Ishikawa (cell line): ENCODE data around the gene SLC25A26.

ENCODE experiments used
- CEBPB ChIP-seq: IDR thresholded peaks from 2 replicates; pipeline ENCODE4 v1.6.1; 2012
- CREB1 ChIP-seq: IDR thresholded peaks from 2 replicates; pipeline ENCODE4 v1.6.1; 2012; ENCODE audit warnings: low read depth
- EGR1 ChIP-seq: IDR thresholded peaks from 2 replicates; pipeline ENCODE4 v1.6.1; 2012
- EP300 ChIP-seq: IDR thresholded peaks from 2 replicates; pipeline ENCODE4 v1.6.1; 2012; ENCODE audit warnings: borderline replicate concordance
- FOXM1 ChIP-seq: IDR thresholded peaks from 2 replicates; pipeline ENCODE4 v1.6.1; 2012; ENCODE audit warnings: low read depth, borderline replicate concordance
- NFIC ChIP-seq: IDR thresholded peaks from 2 replicates; pipeline ENCODE4 v1.6.1; 2012
- RAD21 ChIP-seq: IDR thresholded peaks from 2 replicates; pipeline ENCODE4 v1.6.1; 2012; ENCODE audit warnings: low read depth
- TAF1 ChIP-seq: IDR thresholded peaks from 2 replicates; pipeline ENCODE4 v1.6.1; 2012; ENCODE audit warnings: low read depth, mild to moderate bottlenecking
- TCF12 ChIP-seq: IDR thresholded peaks from 2 replicates; pipeline ENCODE4 v1.6.1; 2012; ENCODE audit warnings: low read depth
- TEAD4 ChIP-seq: IDR thresholded peaks from 2 replicates; pipeline ENCODE4 v1.6.1; 2012
- YY1 ChIP-seq: IDR thresholded peaks from 2 replicates; pipeline ENCODE4 v1.6.1; 2012; ENCODE audit warnings: low read depth
- ZBTB7A ChIP-seq: IDR thresholded peaks from 2 replicates; pipeline ENCODE4 v1.6.1; 2012; ENCODE audit warnings: low read depth
- TF ChIP-seq, protein P1 (sequence below): IDR thresholded peaks from 2 replicates; pipeline ENCODE4 v1.6.1; 2012
- TF ChIP-seq, protein P2 (sequence below): IDR thresholded peaks from 2 replicates; pipeline ENCODE4 v1.6.1; 2012
- TF ChIP-seq, protein P3 (sequence below): IDR thresholded peaks from 2 replicates; pipeline ENCODE4 v1.6.1; 2012; ENCODE audit warnings: low read depth, mild to moderate bottlenecking

Gene SLC25A26

DNA sequence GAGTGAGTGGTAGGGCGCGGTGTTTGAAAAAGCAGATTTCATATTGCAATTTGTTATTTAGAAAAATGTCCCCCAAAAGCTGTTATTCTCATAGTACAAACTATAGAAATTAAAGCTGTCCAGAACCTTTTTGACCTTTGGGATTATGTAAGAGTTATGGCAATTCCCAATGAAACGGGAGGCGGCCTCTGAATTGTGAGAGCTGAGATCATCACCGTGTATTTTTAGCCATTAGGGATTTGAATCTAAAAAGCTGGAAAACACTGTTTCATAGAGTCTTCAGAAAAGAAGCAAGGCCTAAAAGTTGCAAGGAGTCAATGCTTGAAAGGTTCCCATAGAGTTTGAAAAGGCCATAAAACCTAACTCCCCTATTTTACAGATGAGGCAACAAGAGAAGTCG is 38.6 kb upstream of the SLC25A26 start:
- TF ChIP-seq EGR1: no peak
- no peak for TF ChIP-seq EP300
- no peak for TF ChIP-seq CEBPB
- no peak for TF ChIP-seq TCF12
- TF ChIP-seq, protein P1, sequence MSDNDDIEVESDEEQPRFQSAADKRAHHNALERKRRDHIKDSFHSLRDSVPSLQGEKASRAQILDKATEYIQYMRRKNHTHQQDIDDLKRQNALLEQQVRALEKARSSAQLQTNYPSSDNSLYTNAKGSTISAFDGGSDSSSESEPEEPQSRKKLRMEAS: no peak
- no peak for TF ChIP-seq RAD21
- no peak for TF ChIP-seq YY1
- no peak for TF ChIP-seq TEAD4
- TF ChIP-seq, protein P2, sequence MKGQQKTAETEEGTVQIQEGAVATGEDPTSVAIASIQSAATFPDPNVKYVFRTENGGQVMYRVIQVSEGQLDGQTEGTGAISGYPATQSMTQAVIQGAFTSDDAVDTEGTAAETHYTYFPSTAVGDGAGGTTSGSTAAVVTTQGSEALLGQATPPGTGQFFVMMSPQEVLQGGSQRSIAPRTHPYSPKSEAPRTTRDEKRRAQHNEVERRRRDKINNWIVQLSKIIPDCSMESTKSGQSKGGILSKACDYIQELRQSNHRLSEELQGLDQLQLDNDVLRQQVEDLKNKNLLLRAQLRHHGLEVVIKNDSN: no peak
- no peak for TF ChIP-seq NFIC
- no peak for TF ChIP-seq TAF1
- TF ChIP-seq, protein P3, sequence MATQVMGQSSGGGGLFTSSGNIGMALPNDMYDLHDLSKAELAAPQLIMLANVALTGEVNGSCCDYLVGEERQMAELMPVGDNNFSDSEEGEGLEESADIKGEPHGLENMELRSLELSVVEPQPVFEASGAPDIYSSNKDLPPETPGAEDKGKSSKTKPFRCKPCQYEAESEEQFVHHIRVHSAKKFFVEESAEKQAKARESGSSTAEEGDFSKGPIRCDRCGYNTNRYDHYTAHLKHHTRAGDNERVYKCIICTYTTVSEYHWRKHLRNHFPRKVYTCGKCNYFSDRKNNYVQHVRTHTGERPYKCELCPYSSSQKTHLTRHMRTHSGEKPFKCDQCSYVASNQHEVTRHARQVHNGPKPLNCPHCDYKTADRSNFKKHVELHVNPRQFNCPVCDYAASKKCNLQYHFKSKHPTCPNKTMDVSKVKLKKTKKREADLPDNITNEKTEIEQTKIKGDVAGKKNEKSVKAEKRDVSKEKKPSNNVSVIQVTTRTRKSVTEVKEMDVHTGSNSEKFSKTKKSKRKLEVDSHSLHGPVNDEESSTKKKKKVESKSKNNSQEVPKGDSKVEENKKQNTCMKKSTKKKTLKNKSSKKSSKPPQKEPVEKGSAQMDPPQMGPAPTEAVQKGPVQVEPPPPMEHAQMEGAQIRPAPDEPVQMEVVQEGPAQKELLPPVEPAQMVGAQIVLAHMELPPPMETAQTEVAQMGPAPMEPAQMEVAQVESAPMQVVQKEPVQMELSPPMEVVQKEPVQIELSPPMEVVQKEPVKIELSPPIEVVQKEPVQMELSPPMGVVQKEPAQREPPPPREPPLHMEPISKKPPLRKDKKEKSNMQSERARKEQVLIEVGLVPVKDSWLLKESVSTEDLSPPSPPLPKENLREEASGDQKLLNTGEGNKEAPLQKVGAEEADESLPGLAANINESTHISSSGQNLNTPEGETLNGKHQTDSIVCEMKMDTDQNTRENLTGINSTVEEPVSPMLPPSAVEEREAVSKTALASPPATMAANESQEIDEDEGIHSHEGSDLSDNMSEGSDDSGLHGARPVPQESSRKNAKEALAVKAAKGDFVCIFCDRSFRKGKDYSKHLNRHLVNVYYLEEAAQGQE: no peak

DNA sequence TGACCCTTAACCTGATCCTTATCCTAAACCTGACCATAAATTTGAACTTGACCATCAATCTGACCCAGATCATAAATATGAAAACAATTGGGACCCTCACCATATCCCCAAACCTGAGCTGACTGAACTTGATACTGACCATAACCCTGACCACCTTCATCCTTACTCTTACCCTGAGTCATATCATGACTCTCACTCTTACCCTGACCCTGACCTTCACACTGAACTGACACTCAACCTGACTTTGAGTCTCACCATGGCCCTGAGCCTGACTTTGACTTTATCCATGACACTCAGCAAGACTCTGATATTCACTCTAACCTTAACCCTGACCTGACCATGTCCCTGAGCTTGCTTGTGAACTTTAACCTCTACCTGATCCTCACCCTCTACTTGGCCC is 34.3 kb upstream of the SLC25A26 start:
- TF ChIP-seq, protein P2: no peak
- no peak for TF ChIP-seq TEAD4

DNA sequence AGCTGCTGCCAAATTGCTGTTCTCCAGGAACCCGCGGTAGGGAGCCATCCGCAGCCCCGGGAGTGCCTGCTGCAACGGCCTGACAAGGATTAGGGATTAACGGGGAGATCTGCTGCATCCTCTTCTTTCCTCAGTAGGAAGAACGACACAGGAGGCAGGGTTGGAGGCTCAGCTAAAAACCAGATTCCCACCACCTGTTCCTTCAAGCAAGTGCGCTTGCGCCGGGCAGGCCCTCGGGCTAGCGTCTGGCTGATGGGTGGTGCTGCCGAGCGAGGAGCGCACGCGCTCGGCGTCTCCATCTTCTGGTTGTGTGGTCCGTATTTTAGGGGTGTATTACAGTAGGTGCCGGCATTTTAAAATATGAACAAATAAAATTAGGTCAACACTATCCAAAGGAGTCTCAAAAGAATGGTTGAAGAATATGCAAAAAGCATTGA is 25.4 kb upstream of the SLC25A26 start:
- TF ChIP-seq TAF1 (no peak), EP300 (no peak), TEAD4 (no peak), CREB1 (no peak), CEBPB (no peak), TCF12 (no peak), EGR1 (no peak), NFIC (no peak), FOXM1 (no peak), ZBTB7A (no peak), YY1 (no peak)
- TF ChIP-seq, protein P2: no peak
- TF ChIP-seq, protein P1: no peak

DNA sequence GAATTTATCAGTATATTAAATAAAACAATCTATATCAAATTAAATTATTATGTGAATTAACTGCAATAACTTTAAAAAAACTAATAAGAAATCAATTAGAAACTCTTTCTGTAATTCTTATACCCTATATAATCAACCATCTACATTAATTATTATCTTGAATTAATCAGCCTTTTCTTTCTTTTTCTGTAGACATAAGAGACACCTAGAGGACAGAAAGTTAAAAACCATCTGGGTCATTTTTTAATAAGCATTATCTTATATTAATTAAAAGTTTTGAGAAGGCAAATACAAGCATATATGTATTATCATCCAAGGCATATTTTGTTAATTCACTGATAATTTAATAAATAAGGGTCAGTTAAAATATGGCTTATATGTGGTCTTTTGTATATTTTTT is 24.2 kb upstream of the SLC25A26 start:
- peak; percentile 42 for TF ChIP-seq RAD21
- no peak for TF ChIP-seq NFIC

DNA sequence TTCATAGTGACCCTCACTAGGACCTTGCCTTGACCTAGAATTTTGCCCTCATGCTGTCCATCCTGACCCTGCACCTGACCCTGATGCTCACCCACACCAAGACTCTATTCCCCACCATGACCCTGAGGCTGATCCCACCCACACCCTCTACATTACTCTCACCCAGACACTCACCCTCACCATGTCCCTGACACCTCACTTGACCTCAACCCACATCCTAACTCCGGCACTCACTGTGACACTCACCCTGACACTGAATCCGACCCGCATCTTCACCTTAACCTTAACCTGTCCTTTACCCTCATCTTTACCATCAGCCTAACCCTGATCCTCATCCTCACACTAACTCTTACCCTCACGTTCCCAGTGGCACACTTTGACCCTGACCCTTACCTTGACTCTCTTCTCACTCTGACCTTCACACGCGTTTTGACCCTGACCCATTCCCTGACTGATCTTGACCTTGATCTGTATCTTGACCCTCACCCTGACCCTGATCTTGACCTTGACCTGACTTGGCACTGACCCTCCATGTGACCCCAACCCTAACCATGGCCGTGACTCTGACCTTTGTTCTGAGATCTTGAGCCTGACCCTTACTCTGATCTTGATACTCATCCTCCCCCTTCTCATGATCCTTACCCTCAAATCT is 22.2 kb upstream of the SLC25A26 start:
- TF ChIP-seq, protein P2: no peak
- TF ChIP-seq TEAD4 (no peak), TAF1 (no peak), FOXM1 (no peak), NFIC (no peak), EP300 (no peak), ZBTB7A (no peak), RAD21 (no peak), YY1 (no peak), CEBPB (no peak), CREB1 (no peak), EGR1 (no peak), TCF12 (no peak)
- TF ChIP-seq, protein P3: no peak
- TF ChIP-seq, protein P1: no peak
